GM19023 (cell line): ENCODE results near the gene MAGI3.
"Not testable (repeated sequence)": the region's sequence is repeated elsewhere in the genome, so short reads cannot be mapped to it uniquely, and the experiment has no call there.

Experiments used
- ATAC-seq: cut with Tn5 transposase; IDR thresholded peaks from one replicate; pipeline ENCODE4 v1.9.1; 2021; ENCODE audit warnings: mild to moderate bottlenecking, moderate library complexity; ENCODE audit not compliant: unreplicated experiment

Gene MAGI3

GRCh38 chr1:113678159-113678469, 287.8 kb downstream of the MAGI3 start:
- no peak for ATAC-seq

- no peak for ATAC-seq
Observed at GRCh38 chr1:113681596-113682337, 291.5 kb downstream of the MAGI3 start.

GRCh38 chr1:113683384-113684152, 293.3 kb downstream of the MAGI3 start:
- ATAC-seq: no peak

GRCh38 chr1:113684153-113684541, 293.8 kb downstream of the MAGI3 start:
- no peak for ATAC-seq

GRCh38 chr1:113686891-113687618, 296.7 kb downstream of the MAGI3 start:
- no peak for ATAC-seq

- ATAC-seq: no peak
Observed at GRCh38 chr1:113691184-113691583, 300.9 kb downstream of the MAGI3 start.

GRCh38 chr1:113692342-113692741, 302.0 kb downstream of the MAGI3 start:
- no peak for ATAC-seq

GRCh38 chr1:113692824-113693431, 302.6 kb downstream of the MAGI3 start:
- no peak for ATAC-seq

- no peak for ATAC-seq
Observed at GRCh38 chr1:113694910-113695309, 304.6 kb downstream of the MAGI3 start.

GRCh38 chr1:113701429-113701828, 311.1 kb downstream of the MAGI3 start:
- no peak for ATAC-seq

GRCh38 chr1:113714606-113715269, 324.4 kb downstream of the MAGI3 start:
- ATAC-seq: no peak

GRCh38 chr1:113717506-113717905, 327.2 kb downstream of the MAGI3 start:
- ATAC-seq: not testable (repeated sequence)

GRCh38 chr1:113718621-113719020, 328.3 kb downstream of the MAGI3 start:
- not testable (repeated sequence) for ATAC-seq

- no peak for ATAC-seq
Observed at GRCh38 chr1:113721010-113721409, 330.7 kb downstream of the MAGI3 start.

GRCh38 chr1:113732802-113733201, 342.5 kb downstream of the MAGI3 start:
- ATAC-seq: no peak

- ATAC-seq: no peak
Observed at GRCh38 chr1:113734357-113735055, 344.2 kb downstream of the MAGI3 start.
